ENCODE results near the gene CDK18.

- TF ChIP-seq CTCF (IDR thresholded peaks at IDR 0.05) (no peak), POLR2AphosphoS5 (IDR thresholded peaks at IDR 0.05) (no peak), POLR2A (IDR thresholded peaks at IDR 0.05) (no peak)
Measured at GRCh38 chr1:205476648-205477047, 27.8 kb upstream of the CDK18 start.
